H1 (cell line): ENCODE data around the gene CGNL1. TPM values are rescaled to one million over a fixed set of nuclear protein-coding genes. Genes with fewer than 3 reads are reported as not detected.

Experiments used
- ASH2L ChIP-seq: fragments of 200-600, 300-600 bp; sonication (generic); IDR thresholded peaks from one replicate; pipeline ENCODE4 v1.7.1; 2017; ENCODE audit warnings: low read length
- EGR1 ChIP-seq: IDR thresholded peaks from 2 replicates; pipeline ENCODE4 v1.6.1; 2011; ENCODE audit warnings: low read depth, low read length, borderline replicate concordance
- FOSL1 ChIP-seq: IDR thresholded peaks from 2 replicates; pipeline ENCODE4 v1.6.1; 2011; ENCODE audit warnings: mild to moderate bottlenecking, low read depth, low read length, moderate library complexity; ENCODE audit not compliant: insufficient read depth
- HDAC2 ChIP-seq, 2 experiments: fragments of 300-600 bp in 1 of 2; sonication (generic) in 1 of 2; IDR thresholded peaks; 2 replicates each; pipeline ENCODE4 v1.6.1; 2011 to 2012; ENCODE audit warnings: low read depth in 2 of 2, low read length in 2 of 2, mild to moderate bottlenecking in 2 of 2, moderate library complexity in 2 of 2, borderline replicate concordance in 1 of 2, inconsistent platforms in 1 of 2
- RBBP5 ChIP-seq: IDR thresholded peaks from 2 replicates; pipeline ENCODE4 v1.7.1; 2012; ENCODE audit warnings: low read depth, mild to moderate bottlenecking, inconsistent platforms, low read length, moderate library complexity, borderline replicate concordance
- RXRA ChIP-seq: IDR thresholded peaks from 2 replicates; pipeline ENCODE4 v1.6.1; 2011; ENCODE audit warnings: low read depth, mild to moderate bottlenecking, low read length, moderate library complexity; ENCODE audit not compliant: insufficient read depth
- TAF1 ChIP-seq: IDR thresholded peaks from 2 replicates; pipeline ENCODE4 v1.6.1; 2011; ENCODE audit warnings: mild to moderate bottlenecking, low read depth, low read length
- TCF12 ChIP-seq: IDR thresholded peaks from 2 replicates; pipeline ENCODE4 v1.6.1; 2011; ENCODE audit warnings: low read depth, mild to moderate bottlenecking, low read length
- polyA plus RNA-seq, 7 experiments: library from polyadenylated mRNA; depleted of rRNA in 3 of 7; stranded (reverse) in 5 of 7; unstranded in 2 of 7; fragments of >200 nt in 5 of 7; fragments of 200-250 nt in 2 of 7; gene quantifications; 1 replicate in 5 of 7; 2 replicates in 1 of 7; 4 replicates in 1 of 7; pipeline versions ENCODE4 v1.2.1 to v1.2.3, GENCODE V29; 2011 to 2013; ENCODE audit warnings: missing spikeins in 2 of 7, mixed read lengths in 2 of 7
- total RNA-seq: library from RNA; stranded (reverse); fragmentation: NEBNext Ultra II Directional; extraction: Animal tissue kit (Norgen Biotek cat#: 25700); gene quantifications from 2 replicates; pipeline ENCODE4 v1.2.1, GENCODE V29; 2021
- TF ChIP-seq, protein P1 (sequence below): fragments of 300-600 bp; sonication (generic); IDR thresholded peaks from 2 replicates; pipeline ENCODE4 v1.7.1; 2012; ENCODE audit warnings: low read length, moderate library complexity, mild to moderate bottlenecking, inconsistent platforms; ENCODE audit not compliant: insufficient replicate concordance

Gene CGNL1
- total and polyA plus RNA-seq, 2 of the 8 experiments (the other 6 are each of a cell fraction or from before 2014, with no cell fraction given) = 21.8 to 75.6 TPM

- TF ChIP-seq, protein P1, sequence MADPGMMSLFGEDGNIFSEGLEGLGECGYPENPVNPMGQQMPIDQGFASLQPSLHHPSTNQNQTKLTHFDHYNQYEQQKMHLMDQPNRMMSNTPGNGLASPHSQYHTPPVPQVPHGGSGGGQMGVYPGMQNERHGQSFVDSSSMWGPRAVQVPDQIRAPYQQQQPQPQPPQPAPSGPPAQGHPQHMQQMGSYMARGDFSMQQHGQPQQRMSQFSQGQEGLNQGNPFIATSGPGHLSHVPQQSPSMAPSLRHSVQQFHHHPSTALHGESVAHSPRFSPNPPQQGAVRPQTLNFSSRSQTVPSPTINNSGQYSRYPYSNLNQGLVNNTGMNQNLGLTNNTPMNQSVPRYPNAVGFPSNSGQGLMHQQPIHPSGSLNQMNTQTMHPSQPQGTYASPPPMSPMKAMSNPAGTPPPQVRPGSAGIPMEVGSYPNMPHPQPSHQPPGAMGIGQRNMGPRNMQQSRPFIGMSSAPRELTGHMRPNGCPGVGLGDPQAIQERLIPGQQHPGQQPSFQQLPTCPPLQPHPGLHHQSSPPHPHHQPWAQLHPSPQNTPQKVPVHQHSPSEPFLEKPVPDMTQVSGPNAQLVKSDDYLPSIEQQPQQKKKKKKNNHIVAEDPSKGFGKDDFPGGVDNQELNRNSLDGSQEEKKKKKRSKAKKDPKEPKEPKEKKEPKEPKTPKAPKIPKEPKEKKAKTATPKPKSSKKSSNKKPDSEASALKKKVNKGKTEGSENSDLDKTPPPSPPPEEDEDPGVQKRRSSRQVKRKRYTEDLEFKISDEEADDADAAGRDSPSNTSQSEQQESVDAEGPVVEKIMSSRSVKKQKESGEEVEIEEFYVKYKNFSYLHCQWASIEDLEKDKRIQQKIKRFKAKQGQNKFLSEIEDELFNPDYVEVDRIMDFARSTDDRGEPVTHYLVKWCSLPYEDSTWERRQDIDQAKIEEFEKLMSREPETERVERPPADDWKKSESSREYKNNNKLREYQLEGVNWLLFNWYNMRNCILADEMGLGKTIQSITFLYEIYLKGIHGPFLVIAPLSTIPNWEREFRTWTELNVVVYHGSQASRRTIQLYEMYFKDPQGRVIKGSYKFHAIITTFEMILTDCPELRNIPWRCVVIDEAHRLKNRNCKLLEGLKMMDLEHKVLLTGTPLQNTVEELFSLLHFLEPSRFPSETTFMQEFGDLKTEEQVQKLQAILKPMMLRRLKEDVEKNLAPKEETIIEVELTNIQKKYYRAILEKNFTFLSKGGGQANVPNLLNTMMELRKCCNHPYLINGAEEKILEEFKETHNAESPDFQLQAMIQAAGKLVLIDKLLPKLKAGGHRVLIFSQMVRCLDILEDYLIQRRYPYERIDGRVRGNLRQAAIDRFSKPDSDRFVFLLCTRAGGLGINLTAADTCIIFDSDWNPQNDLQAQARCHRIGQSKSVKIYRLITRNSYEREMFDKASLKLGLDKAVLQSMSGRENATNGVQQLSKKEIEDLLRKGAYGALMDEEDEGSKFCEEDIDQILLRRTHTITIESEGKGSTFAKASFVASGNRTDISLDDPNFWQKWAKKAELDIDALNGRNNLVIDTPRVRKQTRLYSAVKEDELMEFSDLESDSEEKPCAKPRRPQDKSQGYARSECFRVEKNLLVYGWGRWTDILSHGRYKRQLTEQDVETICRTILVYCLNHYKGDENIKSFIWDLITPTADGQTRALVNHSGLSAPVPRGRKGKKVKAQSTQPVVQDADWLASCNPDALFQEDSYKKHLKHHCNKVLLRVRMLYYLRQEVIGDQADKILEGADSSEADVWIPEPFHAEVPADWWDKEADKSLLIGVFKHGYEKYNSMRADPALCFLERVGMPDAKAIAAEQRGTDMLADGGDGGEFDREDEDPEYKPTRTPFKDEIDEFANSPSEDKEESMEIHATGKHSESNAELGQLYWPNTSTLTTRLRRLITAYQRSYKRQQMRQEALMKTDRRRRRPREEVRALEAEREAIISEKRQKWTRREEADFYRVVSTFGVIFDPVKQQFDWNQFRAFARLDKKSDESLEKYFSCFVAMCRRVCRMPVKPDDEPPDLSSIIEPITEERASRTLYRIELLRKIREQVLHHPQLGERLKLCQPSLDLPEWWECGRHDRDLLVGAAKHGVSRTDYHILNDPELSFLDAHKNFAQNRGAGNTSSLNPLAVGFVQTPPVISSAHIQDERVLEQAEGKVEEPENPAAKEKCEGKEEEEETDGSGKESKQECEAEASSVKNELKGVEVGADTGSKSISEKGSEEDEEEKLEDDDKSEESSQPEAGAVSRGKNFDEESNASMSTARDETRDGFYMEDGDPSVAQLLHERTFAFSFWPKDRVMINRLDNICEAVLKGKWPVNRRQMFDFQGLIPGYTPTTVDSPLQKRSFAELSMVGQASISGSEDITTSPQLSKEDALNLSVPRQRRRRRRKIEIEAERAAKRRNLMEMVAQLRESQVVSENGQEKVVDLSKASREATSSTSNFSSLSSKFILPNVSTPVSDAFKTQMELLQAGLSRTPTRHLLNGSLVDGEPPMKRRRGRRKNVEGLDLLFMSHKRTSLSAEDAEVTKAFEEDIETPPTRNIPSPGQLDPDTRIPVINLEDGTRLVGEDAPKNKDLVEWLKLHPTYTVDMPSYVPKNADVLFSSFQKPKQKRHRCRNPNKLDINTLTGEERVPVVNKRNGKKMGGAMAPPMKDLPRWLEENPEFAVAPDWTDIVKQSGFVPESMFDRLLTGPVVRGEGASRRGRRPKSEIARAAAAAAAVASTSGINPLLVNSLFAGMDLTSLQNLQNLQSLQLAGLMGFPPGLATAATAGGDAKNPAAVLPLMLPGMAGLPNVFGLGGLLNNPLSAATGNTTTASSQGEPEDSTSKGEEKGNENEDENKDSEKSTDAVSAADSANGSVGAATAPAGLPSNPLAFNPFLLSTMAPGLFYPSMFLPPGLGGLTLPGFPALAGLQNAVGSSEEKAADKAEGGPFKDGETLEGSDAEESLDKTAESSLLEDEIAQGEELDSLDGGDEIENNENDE = no peak
- TF ChIP-seq EGR1 = no peak
- no peak for TF ChIP-seq RBBP5
- no peak for TF ChIP-seq TCF12
- TF ChIP-seq TAF1 = no peak
- TF ChIP-seq HDAC2 (IDR thresholded peaks at IDR 0.05; ENCODE audit: borderline replicate concordance in 1 of 2, low read depth in 2 of 2, low read length in 2 of 2) = no peak
- no peak for TF ChIP-seq RXRA
- no peak for TF ChIP-seq FOSL1
- TF ChIP-seq ASH2L = no peak
- TF ChIP-seq, all 59 proteins: peak for 0
These were observed 143.5 kb downstream of the CGNL1 start (continued) for GRCh38 chr15:57519806-57520205.
